Hair follicular keratinocyte (primary cell): Measurements from ENCODE around the gene MIAT. TPM values are rescaled to one million over a fixed set of nuclear protein-coding genes. Genes with fewer than 3 reads are reported as not detected.

Experiments used
- total RNA-seq: library from RNA; depleted of rRNA; stranded (reverse); fragments of >200 nt; gene quantifications from 2 replicates; pipeline ENCODE4 v1.2.3, GENCODE V29; 2015

The MIAT gene
- 0.08 and 0.16 TPM in 2 replicates for total RNA-seq

GRCh38 chr22:26656891-26657851 is at the start of gene MIAT:
Gene MIAT, plus strand, starts transcription at chr22:26657588.

GRCh38 chr22:26617271-26618199 is 39.9 kb upstream of the MIAT start, which contains the start of gene CRYBB1:
Gene CRYBB1, minus strand, starts transcription at chr22:26618027. Its CDS starts 1,708 bp downstream, at chr22:26616319.

GRCh38 chr22:26621663-26622062 is 35.7 kb upstream of the MIAT start, which contains the start of gene CRYBA4:
Gene CRYBA4, plus strand, starts transcription at chr22:26621963. Its CDS starts 634 bp downstream, at chr22:26622597.

Other genes with a start within 250 kb of the MIAT start
- gene ASPHD2, start 228.3 kb upstream of the MIAT start, total RNA-seq = 3.9 and 5.4 TPM in 2 replicates
- 25.3 and 29.4 TPM in 2 replicates for gene HPS4, start 173.8 kb upstream of the MIAT start, total RNA-seq
- 24.9 and 32.5 TPM in 2 replicates for gene SRRD, start 173.7 kb upstream of the MIAT start, total RNA-seq
- 16.8 and 21.1 TPM in 2 replicates for gene TFIP11, start 145.1 kb upstream of the MIAT start, total RNA-seq
- gene TPST2, start 67.5 kb upstream of the MIAT start, total RNA-seq = 31.2 and 37.8 TPM in 2 replicates
- not detected in 2 replicates for gene CRYBB1, start 39.6 kb upstream of the MIAT start, total RNA-seq
- gene CRYBA4, start 35.6 kb upstream of the MIAT start, total RNA-seq = not detected in 2 replicates